NCI-H2081 (cell line): ENCODE measurements around the gene TMEM82.

Experiments used
- DNase-seq, 2 experiments: peaks; one replicate each; lab custom pipeline; 2025; lab: John Stamatoyannopoulos, UW

The TMEM82 gene

DNA sequence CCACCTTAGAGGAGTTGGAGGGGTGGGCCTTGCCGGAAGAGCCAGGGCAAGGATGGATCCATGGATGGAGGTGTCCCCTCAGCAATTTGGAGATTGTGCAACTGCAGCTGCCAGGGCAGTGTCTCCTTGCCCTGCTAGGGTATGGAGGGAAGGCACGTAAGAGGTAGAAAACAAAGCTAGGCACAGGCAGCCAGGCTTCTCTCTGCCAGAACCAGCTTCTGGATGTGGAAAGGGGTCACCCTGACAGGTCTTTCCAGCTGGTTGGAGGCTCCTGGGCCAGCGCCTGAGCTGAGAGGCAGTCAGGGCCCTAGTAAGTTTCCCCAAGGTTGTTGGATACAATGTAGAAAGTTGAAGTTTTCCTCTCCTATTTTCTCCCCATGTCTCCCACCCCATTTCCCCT, 21.4 kb upstream of the TMEM82 start:
- no peak for DNase-seq

DNA sequence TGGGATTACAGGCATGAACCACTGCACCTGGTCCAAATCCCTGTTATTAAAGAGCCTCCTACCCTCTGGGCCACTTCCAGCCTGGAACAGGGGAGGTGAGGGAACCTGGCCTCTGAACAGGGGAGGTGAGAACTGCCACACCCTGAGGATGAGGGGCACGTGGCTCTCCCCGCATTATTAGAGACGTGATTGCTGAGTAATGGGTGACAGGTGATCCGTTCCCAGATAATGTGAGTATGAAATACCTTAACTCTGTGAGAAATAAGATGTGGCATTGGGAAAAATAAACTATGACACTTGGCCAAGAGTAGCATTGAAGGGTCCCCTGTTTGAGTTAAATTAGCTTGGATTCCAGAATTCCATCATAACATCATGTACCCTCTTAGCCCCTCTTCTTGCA, 19.9 kb upstream of the TMEM82 start:
- no peak for DNase-seq

DNA sequence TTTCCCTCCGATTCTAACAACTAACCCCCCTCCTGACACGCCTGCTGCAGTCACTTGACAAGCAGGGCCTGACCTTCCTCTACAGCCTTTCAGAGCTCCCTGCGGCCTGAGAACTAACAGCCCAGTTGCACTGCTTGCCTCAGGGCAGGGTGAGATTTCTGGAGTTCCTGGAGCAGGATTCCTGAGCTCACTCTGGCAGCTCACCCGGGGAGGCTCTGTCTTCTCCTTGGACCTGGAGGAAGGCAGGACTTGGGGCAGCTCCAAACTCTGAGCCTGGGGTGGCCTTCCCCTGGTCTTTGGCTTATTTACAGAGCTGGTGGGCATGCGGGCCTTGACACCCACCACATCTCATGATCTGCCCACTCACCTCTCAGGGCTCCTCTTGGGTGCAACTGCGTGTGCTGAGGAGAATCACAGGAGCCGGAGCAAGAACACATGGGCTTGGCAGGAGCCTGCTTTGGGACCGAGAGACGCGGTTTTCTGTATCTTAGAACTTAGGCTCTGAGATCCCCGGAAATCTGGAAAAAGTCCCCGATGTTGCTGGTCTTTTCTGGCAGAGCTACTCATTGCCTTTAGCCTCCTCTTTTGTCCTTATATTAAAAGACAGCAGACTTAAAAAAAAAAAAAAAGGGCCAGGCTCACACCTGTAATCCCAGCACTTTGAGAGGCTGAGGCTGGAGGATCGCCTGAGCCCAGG, 19.3 kb upstream of the TMEM82 start:
- DNase-seq: no peak

DNA sequence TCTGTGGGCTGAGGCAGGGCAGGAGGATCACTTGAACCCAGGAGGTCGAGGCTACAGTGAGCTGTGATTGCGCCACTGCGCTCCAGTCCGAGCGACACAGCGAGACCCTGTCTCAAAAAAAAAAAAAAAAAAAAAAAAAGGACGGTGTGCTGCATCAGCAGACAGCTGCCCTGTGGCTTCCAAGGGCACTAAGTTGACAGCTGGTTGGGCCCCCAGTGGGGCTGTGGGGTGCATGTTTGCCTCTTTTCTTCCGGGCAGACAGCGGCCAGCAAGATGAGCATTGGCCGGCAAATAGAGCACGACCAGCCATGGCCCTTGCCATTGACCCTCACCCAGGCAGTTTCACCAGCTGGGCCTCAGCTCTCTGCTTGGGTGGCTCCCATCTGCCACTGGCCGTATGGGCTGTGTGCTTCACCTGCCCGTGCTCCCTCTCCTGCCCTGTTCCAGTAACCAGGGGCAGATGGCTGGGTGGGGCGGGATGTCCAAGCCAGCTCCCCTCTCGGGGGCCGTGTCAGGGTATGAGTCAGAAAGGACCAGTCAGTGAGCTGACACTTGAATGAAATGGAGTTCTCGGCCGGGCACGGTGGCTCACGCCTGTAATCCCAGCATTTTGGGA, 18.6 kb upstream of the TMEM82 start:
- no peak for DNase-seq

DNA sequence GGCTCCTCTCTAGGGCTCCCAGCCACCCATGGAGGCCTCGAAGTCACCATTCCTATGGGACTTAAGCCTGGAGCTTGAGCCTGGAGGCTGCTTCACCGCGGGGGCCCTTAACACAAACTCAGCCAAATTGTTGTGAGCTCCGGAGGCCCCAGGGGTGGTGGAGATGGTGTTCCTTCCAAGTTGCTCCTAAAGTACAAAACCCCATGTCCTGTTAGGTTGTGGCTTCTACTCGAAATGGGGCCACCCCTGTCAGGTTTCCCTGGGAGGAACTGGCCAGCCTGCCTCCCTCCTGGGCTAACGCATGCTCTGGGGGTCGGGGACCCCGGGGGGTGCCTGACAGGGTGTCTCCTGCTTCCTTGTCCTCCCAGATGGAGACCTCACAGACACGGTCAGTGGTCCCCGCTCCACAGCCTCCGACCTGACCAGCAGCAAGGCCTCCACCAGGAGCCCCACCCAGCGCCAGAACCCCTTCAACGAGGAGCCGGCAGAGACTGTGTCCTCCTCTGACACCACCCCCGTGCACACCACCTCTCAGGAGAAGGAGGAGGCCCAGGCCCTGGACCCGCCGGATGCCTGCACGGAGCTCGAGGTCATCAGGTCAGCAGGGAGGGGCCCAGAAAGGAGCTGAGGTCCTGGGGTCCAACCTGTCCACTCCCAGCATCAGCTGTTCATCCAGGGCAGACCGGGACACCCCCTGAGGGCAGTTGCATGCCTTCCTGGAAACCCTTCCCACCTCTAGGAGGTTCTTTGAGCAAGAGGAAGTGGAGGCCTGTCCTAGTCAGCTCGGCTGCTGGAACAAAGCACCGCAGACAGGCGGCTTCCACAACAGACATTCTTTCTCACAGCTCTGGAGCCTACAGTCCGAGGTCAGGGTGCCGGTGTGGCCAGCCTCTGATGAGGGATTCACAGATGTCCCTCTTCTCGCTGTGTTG, 17.1 kb upstream of the TMEM82 start:
- DNase-seq: no peak

DNA sequence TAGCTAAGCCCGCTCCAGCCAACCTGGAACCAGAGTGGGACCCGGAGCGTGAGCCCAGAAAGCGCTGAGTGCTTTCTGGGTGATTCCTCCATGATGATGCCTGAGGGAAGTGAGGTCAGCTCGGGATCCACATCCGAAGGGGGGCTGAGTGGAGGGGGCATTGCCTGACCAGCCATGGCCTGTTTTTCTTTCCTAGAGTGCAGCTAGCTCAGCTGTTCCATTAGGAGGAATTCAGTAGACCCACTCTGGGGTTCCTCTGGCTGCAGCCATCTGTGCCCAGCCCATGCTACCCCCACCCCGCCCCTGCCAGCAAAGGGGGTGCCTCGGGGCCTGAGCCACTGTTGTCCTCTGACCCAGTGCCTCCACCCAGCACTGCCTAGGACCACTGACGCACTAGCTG, 15.8 kb upstream of the TMEM82 start:
- DNase-seq: no peak

DNA sequence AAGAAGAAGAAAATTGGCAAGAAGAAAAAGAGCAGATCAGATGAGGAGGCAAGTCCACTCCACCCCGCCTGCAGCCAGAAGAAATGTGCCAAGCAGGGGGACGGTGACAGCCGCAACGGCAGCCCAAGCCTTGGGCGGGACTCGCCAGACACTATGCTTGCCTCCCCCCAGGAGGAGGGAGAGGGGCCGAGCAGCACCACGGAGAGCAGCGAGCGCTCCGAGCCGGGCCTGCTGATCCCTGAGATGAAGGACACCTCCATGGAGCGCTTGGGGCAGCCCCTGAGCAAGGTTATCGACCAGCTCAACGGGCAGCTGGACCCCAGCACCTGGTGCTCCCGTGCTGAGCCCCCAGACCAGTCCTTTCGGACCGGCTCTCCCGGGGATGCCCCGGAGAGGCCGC, 15.3 kb upstream of the TMEM82 start:
- DNase-seq: no peak

DNA sequence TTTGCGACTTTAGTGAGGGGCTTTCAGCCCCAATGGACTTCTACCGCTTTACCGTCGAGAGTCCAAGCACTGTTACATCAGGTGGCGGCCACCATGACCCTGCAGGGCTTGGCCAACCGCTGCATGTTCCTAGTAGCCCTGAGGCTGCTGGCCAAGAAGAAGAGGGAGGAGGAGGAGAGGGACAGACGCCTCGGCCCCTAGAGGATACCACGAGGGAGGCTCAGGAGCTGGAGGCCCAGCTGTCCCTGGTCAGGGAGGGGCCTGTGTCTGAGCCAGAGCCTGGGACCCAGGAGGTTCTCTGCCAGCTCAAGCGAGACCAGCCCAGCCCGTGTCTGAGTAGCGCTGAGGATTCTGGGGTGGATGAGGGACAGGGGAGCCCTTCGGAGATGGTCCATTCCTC, 14.9 kb upstream of the TMEM82 start:
- DNase-seq: no peak

DNA sequence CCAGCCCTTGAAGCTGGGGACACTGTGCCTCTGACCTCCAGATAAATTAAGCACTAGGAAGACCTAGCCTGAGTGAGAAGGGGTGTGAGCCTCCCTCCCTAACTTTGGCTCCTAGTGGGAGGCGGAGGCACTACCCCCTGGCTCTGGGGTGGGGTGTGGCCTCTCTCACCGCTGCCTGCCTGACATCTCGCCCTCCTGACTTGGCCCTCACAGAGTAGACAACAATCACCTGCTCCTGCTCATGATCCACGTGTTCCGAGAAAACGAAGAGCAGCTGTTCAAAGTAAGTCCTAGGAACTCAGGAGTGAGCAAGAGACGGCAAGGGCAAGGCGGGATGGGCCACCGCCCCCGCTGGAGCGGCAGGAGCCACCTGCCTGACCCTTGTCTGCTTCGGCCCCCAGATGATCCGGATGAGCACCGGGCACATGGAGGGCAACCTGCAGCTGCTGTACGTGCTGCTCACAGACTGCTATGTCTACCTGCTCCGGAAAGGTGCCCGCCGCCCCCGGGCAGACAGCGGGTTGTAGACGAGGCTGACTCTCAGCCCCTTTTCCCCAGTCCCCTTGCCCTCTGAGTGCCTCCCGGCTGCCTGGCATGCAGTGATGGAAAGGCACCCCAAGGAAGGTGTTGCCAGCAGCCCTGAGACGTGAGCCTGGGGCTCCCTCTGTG, 14.3 kb upstream of the TMEM82 start:
- no peak for DNase-seq

DNA sequence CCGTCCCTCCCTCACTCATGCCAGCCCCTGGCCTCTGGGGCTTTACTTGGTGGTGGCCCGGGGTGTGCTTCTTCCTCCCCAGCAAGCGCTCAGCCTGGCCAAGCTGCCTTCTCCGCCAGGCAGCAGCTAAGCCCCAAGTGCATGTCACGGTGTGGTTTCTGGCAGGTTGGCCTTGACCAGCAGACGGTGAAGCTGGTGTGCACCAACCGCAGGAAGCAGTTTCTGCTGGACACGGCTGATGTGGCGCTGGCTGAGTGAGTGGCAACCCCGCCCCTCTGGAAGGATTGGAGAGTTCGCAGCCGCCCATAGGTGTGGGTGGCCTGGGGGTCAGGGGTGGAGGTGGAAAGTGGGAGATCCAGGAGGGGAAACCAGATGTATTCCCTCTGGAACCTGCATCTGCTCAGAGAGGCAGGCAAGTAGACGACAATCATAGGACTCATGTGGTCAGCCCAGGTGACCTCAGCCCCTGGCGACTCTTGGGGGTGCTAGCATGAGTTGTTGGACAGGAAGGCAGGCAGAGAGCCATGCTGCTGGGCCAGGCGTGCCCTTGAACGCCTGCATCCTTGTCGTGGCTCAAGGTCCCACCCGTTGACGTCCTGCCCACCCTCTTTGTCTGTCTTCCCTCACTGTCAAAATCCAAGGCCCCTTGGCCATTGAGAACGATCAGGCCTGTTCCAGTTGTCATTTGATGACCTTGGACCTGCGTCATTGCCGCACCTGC, 13.2 kb upstream of the TMEM82 start:
- DNase-seq: no peak

DNA sequence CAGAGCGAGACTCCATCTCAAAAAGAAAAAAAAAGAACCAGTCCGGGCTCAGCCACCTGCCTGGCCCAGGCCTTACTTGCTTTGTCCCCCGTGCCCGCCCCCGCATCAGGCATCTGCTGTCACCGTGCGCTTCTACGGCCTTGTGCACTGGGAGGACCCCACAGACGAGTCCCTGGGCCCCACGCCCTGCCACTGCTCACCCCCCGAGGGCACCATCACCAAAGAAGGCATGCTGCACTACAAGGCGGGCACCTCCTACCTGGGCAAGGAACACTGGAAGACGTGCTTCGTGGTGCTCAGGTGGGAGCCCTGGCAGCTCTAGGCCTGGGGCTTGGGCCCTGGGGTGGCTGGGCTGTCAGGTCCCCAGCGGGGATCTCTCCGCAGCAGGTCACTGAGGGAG, 11.9 kb upstream of the TMEM82 start:
- DNase-seq: no peak

DNA sequence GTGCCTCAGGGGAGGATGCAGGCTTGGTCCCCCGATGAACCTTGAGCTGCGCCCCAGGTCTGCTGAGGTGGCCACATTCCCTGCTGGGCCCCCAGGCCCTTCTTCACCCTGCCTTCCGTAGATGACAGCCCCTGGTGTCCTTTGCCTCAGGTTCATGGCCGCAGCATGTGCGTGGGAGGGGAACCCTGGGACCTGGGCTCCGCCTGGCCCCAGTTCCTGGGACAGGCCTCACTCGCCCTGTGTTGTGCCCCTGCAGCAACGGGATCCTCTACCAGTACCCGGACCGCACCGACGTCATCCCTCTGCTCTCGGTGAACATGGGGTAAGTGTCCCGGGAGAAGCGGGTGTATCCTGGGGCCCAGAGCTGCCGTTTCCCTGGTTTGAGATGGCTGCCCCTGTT, 11.4 kb upstream of the TMEM82 start:
- DNase-seq: no peak

DNA sequence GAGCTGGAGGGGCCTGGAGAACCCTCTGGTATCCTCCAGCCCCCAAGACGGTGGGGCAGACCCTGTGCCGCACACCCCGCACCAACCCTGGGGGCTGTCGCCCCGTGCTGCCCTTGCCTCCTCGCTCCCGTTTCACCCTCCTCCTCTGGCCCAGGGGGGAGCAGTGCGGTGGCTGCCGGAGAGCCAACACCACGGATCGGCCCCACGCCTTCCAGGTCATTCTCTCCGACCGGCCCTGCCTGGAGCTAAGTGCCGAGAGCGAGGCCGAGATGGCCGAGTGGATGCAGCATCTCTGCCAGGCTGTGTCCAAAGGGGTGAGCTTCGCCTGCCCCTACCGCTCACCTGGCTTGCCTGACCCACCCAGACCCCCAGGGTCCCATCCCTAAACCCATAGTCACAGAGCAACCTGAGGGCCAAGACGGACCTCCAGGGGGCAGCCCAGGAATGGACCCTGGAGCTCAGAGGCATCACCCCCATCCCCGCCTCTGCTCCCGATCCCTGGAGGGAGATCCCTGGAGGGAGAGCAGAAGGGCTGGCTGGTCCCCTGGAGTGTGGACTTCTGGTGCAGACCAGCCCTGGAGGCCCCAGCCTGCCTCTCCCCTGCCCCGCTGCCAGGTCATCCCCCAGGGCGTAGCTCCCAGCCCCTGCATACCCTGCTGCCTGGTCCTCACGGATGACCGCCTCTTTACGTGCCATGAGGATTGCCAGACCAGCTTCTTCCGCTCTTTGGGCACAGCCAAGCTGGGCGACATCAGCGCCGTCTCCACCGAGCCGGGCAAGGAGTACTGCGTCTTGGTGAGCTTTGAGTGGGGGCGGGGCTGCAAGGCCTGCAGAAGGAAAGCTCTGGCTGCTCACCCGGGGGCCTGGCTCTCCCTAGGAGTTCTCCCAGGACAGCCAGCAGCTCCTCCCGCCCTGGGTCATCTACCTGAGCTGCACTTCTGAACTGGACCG, 10.3 kb upstream of the TMEM82 start:
- no peak for DNase-seq

DNA sequence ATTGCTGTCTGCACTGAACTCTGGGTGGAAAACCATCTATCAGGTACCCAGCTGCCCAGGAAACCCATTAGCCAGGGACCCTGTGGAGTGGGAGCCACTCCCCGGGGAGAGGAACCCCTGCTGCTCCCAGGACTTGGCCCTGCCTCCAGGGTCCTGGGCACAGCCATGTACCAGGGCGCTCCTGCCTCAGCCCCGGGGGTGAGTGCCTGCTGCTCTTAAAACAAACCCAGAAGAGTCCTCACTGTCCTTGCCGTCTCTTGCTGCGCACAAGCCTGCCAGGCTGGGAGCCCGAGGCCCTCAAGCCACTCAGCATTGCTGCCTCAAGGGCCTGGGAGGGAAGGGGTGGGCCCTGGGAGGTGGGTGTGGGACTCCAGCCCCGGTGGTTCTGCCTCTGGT, 9.6 kb upstream of the TMEM82 start:
- peak in 1 of 2 experiments; percentile 48 for DNase-seq

DNA sequence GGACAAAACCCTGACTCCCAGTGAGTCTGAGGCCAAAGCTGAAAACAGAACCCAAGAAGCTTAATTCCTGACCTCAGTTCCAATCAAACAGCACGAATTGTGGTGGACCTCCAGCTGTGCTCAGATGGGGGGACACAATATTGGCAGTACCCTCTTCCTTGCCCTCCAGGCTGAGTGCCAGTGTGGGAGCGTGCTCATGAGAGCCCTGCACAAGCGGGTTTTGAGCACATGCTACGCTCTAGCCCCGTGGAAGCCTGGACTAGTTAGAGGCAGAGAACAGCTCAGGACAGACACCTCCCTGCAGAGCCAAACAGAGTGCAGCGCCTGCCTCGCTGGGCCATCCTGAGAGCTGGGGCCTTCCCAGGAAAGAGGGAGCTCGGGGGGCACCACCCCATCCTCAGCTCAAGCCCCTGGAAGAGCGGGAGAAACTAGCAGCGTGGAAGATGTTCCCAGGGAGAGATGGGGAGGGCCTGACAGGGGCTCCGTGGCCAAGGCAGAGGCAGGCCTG, 9.0 kb upstream of the TMEM82 start:
- peak in 1 of 2 experiments; percentile 15 for DNase-seq

DNA sequence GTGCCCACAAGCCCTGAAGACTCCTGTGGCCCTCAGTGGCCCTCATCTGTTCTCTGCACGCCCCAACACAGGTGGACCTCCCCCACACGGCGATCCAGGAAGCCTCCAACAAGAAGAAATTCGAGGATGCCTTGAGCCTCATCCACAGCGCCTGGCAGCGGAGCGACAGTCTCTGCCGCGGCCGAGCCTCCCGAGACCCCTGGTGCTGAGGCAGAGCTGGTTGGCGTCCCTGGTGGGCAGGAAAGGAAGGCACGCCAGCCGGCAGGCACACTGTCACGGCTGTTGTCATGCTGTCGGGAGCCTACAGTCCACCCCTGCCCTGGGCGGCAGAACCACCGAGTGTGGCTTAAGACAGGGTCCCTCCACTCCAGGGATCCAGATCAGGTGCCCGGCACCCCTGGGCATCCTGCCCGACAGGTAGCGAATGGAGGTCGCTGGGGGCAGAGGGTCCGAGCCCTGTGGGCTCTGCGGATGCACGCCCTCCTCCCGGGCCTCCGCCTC, 8.5 kb upstream of the TMEM82 start:
- no peak for DNase-seq

DNA sequence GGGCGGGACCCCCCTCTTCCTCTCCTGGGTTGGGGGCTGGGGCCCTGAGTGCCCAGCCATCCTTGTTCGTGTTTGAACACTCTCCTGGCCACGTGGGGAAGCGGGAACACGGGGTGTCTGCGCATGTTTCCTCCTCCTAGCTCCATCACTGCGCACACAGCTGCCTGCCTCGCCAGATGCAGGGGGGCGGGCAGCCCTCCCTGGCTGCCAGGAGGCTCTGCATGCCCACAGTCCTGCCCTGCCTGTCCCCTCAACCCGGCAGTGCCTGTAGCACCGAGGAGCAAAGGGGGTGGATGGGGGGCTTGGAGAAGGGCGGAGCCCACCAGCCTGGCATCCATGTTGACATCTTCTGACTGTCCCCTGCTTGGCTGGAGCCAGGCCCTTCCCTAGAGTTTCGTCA, 8.0 kb upstream of the TMEM82 start:
- DNase-seq: no peak

DNA sequence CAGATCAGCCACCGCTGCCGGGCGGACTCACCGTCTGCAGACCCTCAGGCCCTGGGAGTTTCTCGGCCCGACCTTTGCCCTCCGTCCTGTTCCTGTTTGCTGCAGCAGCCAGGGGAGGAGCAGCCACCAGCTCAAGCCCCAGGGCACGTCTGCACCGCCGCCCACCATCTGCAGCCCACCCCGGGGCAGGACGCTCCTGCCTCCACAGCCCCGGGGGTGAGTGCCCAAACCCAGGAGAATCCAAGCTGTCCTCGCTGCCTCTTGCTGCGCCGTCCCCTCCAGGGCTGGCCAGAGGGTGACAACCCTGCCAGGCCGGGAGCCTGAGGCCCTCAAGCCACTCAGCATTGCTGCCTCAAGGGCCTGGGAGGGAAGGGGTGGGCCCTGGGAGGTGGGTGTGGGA, 7.4 kb upstream of the TMEM82 start:
- DNase-seq: no peak

DNA sequence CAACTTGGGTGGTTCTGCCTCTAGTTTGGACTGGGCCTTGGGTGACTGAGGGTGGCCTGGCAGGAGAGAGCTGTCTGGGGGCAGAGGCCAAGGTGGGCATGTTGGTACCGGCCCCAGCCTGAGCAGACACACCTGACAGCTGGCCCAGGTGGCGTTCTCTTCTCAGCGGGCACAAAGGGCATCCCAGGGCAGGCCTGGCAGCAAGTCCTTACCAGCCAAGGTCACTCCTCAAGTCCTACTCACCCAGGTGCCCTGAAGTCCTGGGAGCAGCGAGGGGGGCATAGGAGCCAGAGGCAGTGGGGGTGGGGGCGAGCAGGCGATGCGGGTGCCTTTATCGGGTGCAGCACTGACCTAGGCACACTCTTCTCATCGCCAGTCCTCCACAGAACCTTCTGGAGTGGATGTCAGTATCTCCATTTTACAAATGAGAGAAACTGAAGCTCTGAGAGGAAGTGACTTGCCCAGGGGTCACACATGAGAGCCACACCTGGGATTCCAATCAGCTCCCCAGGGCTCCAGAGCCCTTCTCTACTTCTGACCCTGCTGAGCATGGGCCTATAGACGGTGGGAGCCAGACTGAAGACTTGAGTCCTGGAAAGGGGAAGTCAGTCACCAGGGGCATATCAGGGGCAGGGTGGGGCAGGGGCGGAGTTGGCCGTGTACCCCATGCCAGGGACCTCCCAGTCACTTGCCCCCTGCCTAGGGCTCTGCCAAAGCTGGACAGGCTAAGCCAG, 6.8 kb upstream of the TMEM82 start:
- DNase-seq: no peak
